Measurements from ENCODE around the gene INO80C.

Gene INO80C

GRCh38 chr18:35463050-35463449 lies 34.7 kb downstream of the INO80C start:
- Histone ChIP-seq H3K9ac (ENCODE audit: low read length) (no peak overlapping the region), H3K27ac (ENCODE audit: low read depth, low read length, poor library complexity, severe bottlenecking) (no peak overlapping the region), H4K20me1 (ENCODE audit: insufficient read depth, low read length) (no peaks in the 10 kb centered on the region), H3K4me1 (ENCODE audit: insufficient read depth, low read length, severe bottlenecking) (peaks cover 10% of the 10 kb centered on the region), H3K27me3 (ENCODE audit: insufficient read depth, low read length) (no peaks in the 10 kb centered on the region), H3K9me3 (ENCODE audit: low read length) (no peaks in the 10 kb centered on the region), H3K79me2 (ENCODE audit: insufficient read depth, low read length) (no peaks in the 10 kb centered on the region), H3F3A (ENCODE audit: insufficient read depth, low read length) (no peaks in the 10 kb centered on the region), H3K9me2 (ENCODE audit: low read depth, low read length) (no peaks in the 10 kb centered on the region), H3K4me2 (ENCODE audit: low read length) (no peak overlapping the region), H2AFZ (ENCODE audit: low read length) (no peak overlapping the region), H3K4me3 (ENCODE audit: low read depth, low read length, poor library complexity, severe bottlenecking) (no peak overlapping the region), H3K36me3 (ENCODE audit: insufficient read depth, low read length) (no peaks in the 10 kb centered on the region; the same call in 1 of the 2 replicates)
- no peak for TF ChIP-seq CTCF (IDR thresholded peaks at IDR 0.05; ENCODE audit: low read length)
- TF ChIP-seq EZH2 (IDR thresholded peaks at IDR 0.05; ENCODE audit: borderline replicate concordance, low read length), result no peak

DNA sequence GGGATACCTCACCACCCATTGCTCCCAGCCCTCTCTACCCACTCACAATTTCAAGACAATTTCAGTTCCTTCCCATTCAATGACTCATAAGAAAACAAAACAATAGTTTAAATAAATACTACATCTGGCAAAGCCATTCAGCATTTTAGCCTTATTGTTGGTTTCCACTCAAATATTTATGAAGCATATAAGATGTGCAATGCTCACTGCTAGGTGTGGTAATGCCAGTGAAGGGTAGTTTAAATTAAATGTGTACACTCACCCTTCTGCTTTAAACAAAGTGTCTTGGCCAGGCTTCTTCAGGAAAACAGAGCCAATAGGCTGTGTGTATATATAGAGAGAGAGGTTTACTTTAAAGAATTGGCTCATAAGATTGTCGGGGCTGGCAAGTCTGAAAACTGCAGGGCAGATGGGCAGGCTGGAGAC lies 37.0 kb downstream of the INO80C start:
- Histone ChIP-seq H3K27ac (ENCODE audit: low read depth, low read length, poor library complexity, severe bottlenecking) (no peak overlapping the region), H3K79me2 (ENCODE audit: insufficient read depth, low read length) (no peaks in the 10 kb centered on the region), H2AFZ (ENCODE audit: low read length) (no peak overlapping the region), H3F3A (ENCODE audit: insufficient read depth, low read length) (no peaks in the 10 kb centered on the region), H3K36me3 (ENCODE audit: insufficient read depth, low read length) (no peaks in the 10 kb centered on the region), H3K9ac (ENCODE audit: low read length) (no peak overlapping the region), H3K27me3 (ENCODE audit: insufficient read depth, low read length) (no peaks in the 10 kb centered on the region; the same call in 1 of the 2 replicates), H3K4me2 (ENCODE audit: low read length) (no peak overlapping the region), H3K4me3 (ENCODE audit: low read depth, low read length, poor library complexity, severe bottlenecking) (no peak overlapping the region), H4K20me1 (ENCODE audit: insufficient read depth, low read length) (no peaks in the 10 kb centered on the region), H3K9me2 (ENCODE audit: low read depth, low read length) (no peaks in the 10 kb centered on the region), H3K9me3 (ENCODE audit: low read length) (no peaks in the 10 kb centered on the region), H3K4me1 (ENCODE audit: insufficient read depth, low read length, severe bottlenecking) (no peaks in the 10 kb centered on the region)
- no peak for TF ChIP-seq CTCF (IDR thresholded peaks at IDR 0.05; ENCODE audit: low read length)
- TF ChIP-seq EZH2 (IDR thresholded peaks at IDR 0.05; ENCODE audit: borderline replicate concordance, low read length), result no peak

- H3K36me3 ChIP-seq (ENCODE audit: insufficient read depth, low read length), result no peaks in the 10 kb centered on the region
- no peaks in the 10 kb centered on the region for H3K9me2 ChIP-seq (ENCODE audit: low read depth, low read length)
- H3K27me3 ChIP-seq (ENCODE audit: insufficient read depth, low read length), result no peaks in the 10 kb centered on the region; the same call in 1 of the 2 replicates
- no peak overlapping the region for H3K4me2 ChIP-seq (ENCODE audit: low read length)
- no peak overlapping the region for H3K27ac ChIP-seq (ENCODE audit: low read depth, low read length, poor library complexity, severe bottlenecking)
- H3K4me1 ChIP-seq (ENCODE audit: insufficient read depth, low read length, severe bottlenecking), result no peaks in the 10 kb centered on the region
- H3F3A ChIP-seq (ENCODE audit: insufficient read depth, low read length), result no peaks in the 10 kb centered on the region
- no peak overlapping the region for H3K9ac ChIP-seq (ENCODE audit: low read length)
- H3K4me3 ChIP-seq (ENCODE audit: low read depth, low read length, poor library complexity, severe bottlenecking), result no peak overlapping the region
- no peak overlapping the region for H2AFZ ChIP-seq (ENCODE audit: low read length)
- TF ChIP-seq EZH2 (IDR thresholded peaks at IDR 0.05; ENCODE audit: borderline replicate concordance, low read length) (no peak), CTCF (IDR thresholded peaks at IDR 0.05; ENCODE audit: low read length) (no peak)
- H3K79me2 ChIP-seq (ENCODE audit: insufficient read depth, low read length), result no peaks in the 10 kb centered on the region
- H4K20me1 ChIP-seq (ENCODE audit: insufficient read depth, low read length), result no peaks in the 10 kb centered on the region
- H3K9me3 ChIP-seq (ENCODE audit: low read length), result no peaks in the 10 kb centered on the region
These were observed 37.8 kb downstream of the INO80C start for GRCh38 chr18:35459997-35460396.
